HG03108 (cell line): ENCODE measurements around the gene SRPK3.

Experiments
- ATAC-seq: cut with Tn5 transposase; IDR thresholded peaks from one replicate; pipeline ENCODE4 v1.9.1; 2021; ENCODE audit warnings: moderate library complexity; ENCODE audit not compliant: unreplicated experiment

The SRPK3 gene

DNA sequence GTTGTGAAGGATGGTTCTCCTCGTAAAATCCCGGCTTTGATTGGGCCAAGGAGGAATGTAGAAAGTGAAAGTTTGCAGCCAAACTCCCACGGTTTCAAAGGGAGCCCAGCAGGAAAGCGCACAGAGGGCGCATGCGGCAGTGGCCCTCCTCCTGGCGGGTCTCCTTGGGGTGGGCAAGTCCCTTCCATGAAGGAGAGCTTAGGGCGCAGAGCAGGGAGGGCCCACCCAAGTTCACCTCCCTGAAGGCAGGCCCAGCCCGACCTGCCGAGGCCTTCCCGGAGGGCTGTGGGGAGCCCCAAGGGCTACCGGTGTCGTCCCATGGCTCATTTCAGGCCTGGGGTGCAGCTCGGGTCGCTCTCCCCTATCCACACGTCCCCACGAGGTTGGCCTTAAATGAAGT lies 47.5 kb downstream of the SRPK3 start:
- ATAC-seq, result no peak

- no peak for ATAC-seq
These were observed 48.1 kb downstream of the SRPK3 start for GRCh38 chrX:153828723-153829548.

DNA sequence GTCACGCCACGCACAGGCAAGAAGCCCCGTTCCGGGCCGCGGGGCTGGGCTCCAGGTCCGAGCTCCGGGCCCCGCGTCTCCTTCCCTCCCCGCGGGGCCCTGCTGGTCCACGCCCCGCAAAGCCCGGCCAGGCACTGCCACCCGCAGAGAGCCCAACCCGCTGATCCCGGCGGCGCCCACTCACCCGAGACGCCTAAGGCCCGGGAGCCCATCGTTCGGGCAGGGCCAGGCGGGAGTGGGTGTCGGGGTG lies 48.6 kb downstream of the SRPK3 start:
- ATAC-seq, result no peak

DNA sequence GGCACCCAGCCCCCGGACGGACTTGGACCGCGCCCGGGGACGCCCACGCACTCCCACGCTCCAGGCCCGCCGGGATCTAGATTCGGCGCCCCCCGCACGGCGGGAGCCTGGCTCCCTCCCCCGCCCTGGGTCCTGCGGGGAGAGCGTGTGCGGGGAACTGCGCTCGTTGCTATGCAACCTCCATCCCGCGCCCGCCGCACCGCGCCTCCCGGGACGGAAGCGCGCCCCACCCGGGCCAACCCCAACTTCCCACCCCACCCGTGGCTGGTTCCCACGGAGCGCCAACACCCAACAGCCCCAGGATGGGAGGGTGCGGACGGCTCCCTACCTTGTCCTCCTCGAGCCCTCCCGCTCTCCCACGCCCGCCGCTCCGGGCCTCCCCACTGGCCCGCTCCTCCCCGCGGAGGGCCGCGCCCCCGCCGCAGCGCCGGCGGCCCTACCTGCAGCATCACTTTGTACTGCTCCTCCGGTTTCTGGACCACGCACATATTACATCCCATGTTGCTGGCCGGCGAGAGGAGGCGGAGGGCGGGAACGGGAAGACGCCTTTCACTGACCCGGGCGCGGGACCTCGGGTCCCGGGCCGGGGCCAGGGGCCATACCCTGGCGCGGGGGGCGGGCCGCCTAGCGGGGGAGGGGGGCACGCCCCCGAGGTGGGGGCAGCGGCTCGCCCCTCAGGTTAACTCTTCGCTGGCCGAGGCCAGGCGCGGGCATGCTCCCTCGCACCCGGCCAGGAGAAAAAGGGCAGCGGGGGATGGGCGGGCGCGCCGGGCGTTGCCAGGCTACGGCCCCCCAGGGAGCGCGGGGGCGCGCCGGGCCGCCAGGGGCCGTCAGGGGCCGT lies 49.2 kb downstream of the SRPK3 start, which contains the start of gene PDZD4:
Gene PDZD4 (minus strand): TSS at position 746 of the 841 bp plus-strand sequence. CDS start 246 bp downstream, at position 500.
- ATAC-seq, result no peak

GRCh38 chrX:153830640-153831428 lies 50.0 kb downstream of the SRPK3 start:
- ATAC-seq, result no peak

DNA sequence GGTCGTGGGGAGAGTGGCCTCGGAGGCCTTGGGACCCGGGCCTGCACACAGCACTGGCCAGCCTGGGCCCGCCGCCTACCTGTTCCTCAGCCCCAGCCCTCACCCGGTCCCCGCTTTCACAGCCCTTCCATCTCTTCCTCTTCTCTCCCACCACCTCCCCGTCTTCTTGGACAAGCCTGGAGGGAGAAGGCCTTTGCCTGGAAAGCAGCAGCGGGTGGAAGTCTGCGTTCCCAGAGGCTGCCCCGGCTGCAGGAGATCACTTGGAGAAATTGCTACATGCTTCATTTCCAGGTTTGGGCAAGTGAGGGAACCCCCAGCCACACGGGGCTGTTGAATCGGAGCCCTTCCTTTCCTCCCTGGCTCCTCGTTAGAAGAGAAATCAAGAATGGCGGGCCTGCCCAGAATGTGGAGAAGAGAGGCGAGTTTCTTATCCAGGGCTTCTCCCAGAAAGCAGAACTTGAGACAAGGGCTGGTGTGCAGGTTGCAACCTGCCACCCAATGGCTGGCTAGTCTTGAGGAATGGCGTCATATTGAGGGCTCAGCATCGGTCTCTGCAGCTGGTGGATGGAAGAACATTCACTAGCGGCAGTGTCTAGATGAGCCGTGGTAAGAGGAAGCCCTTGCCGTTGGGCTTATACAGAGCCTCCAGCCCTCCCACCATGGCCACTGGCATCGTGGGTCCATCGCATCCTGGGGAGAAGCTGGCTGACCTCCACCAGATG lies 50.7 kb downstream of the SRPK3 start:
- ATAC-seq, result no peak

DNA sequence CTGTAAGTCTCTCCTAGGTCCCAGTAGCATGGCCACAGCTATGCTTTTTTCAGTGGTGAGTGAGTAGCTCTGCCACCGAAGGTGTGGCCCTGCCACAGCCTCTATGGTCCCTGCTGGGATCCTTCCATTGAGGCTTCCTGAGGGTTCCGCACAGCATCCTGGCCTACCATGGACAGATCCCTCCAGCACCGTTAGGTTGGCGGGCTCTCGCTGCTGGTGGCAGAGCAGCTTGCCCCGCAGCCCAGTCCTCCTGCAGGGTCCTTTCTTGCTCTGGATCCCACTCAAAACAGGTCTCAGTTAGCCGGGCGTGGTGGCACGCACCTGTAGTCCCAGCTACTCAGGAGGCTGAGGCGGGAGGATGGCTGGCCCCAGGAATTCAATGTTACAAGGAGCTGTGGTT lies 51.9 kb downstream of the SRPK3 start:
- no peak for ATAC-seq
